Panc1 (cell line): ENCODE data around the gene VAV3. TPM values are rescaled to one million over a fixed set of nuclear protein-coding genes. Genes with fewer than 3 reads are reported as not detected.

Experiments
- ATAC-seq: fragments of 200-7000 bp; cut with Tn5 transposase; 2 replicates; pipeline ENCODE4 v1.9.1; 2020; ENCODE audit warnings: mild to moderate bottlenecking, moderate library complexity
- BruUV-seq: library from RNA; stranded (reverse); fragments of 400-500 nt; replicated peaks from 2 replicates; lab custom pipeline; 2021; lab: Mats Ljungman, UMichigan
- CTCF ChIA-PET: fragments of 300-600 bp; sonication (Branson Sonifier 250); formaldehyde crosslinking; loops from one replicate; lab custom pipeline; 2022; ENCODE audit warnings: antibody characterized with exemption; lab: Charles Lee
- POLR2A ChIA-PET: fragments of 300-600 bp; sonication (Branson Sonifier 250); formaldehyde crosslinking; loops from one replicate; lab custom pipeline; 2022; ENCODE audit warnings: antibody characterized with exemption; lab: Charles Lee
- DNase-seq: peaks from one replicate; pipeline ENCODE4 v3.0.0-alpha.2; 2010; ENCODE audit warnings: low read depth, low spot score
- H3K27ac ChIP-seq: 2 replicates; pipeline ENCODE4 v1.5.1; 2011; ENCODE audit warnings: mild to moderate bottlenecking, low read length, inconsistent platforms
- H3K27me3 ChIP-seq: fragments of 200-500 bp; sonication (Bioruptor generic); 2 replicates; pipeline ENCODE4 v1.6.0; 2014; ENCODE audit warnings: low read length, inconsistent platforms; ENCODE audit not compliant: control insufficient read depth, insufficient read depth
- H3K36me3 ChIP-seq: fragments of 200-500 bp; sonication (Bioruptor generic); 2 replicates; pipeline ENCODE4 v1.5.1; 2014; ENCODE audit warnings: inconsistent platforms, mild to moderate bottlenecking, low read length, moderate library complexity; ENCODE audit not compliant: control insufficient read depth, insufficient read depth
- H3K4me1 ChIP-seq: 2 replicates; pipeline ENCODE4 v1.5.1; 2011; ENCODE audit warnings: inconsistent platforms, mild to moderate bottlenecking, low read length, moderate library complexity; ENCODE audit not compliant: control insufficient read depth, insufficient read depth
- H3K4me3 ChIP-seq, 2 experiments: 2 replicates each; pipeline ENCODE4 v1.5.1; 2011 to 2012; ENCODE audit warnings: low read depth in 2 of 2, low read length in 2 of 2, mild to moderate bottlenecking in 2 of 2, inconsistent platforms in 1 of 2, moderate library complexity in 1 of 2
- H3K9me3 ChIP-seq: fragments of 200-500 bp; sonication (Bioruptor generic); 2 replicates; pipeline ENCODE4 v1.5.1; 2014; ENCODE audit warnings: low read depth, mild to moderate bottlenecking, inconsistent platforms, low read length, moderate library complexity; ENCODE audit not compliant: control insufficient read depth, insufficient read depth
- POLR2AphosphoS5 ChIP-seq: IDR thresholded peaks from 2 replicates; pipeline ENCODE4 v1.6.1; 2012; ENCODE audit warnings: mild to moderate bottlenecking, low read depth, low read length, moderate library complexity
- SIN3A ChIP-seq: IDR thresholded peaks from 2 replicates; pipeline ENCODE4 v1.6.1; 2012; ENCODE audit warnings: low read depth, mild to moderate bottlenecking, low read length, moderate library complexity, borderline replicate concordance; ENCODE audit not compliant: insufficient read depth
- TCF7L2 ChIP-seq: IDR thresholded peaks from 2 replicates; pipeline ENCODE4 v1.6.1; 2011; ENCODE audit warnings: mild to moderate bottlenecking, low read depth, low read length, inconsistent platforms
- in situ Hi-C: cut with HindIII; loops from 2 replicates; pipeline ENCODE4 v1.10.0; 2016; ENCODE audit warnings: low sequenced_read_pairs, low pct_unique_long_range_greater_than_20kb
- intact Hi-C: fragments of 100-400 bp; cut with micrococcal nuclease; formaldehyde crosslinking; loops from one replicate; pipeline ENCODE4 v1.10.0; 2022; ENCODE audit not compliant: unreplicated experiment
- total RNA-seq: library from RNA; stranded (reverse); gene quantifications from one replicate; pipeline ENCODE4 v1.2.1, GENCODE V29; 2021; ENCODE audit not compliant: unreplicated experiment
- TF ChIP-seq, protein P1 (sequence below), 2 experiments: IDR thresholded peaks; 2 replicates each; pipeline ENCODE4 v1.6.1; 2011 to 2012; ENCODE audit warnings: low read depth in 2 of 2, control low read depth in 1 of 2, low read length in 1 of 2, mild to moderate bottlenecking in 1 of 2, moderate library complexity in 1 of 2; ENCODE audit not compliant: insufficient read depth in 1 of 2
- TF ChIP-seq, protein P2 (sequence below): fragments of 450-650 bp; IDR thresholded peaks from 2 replicates; pipeline ENCODE4 v1.5.1; 2017; ENCODE audit warnings: mild to moderate bottlenecking

The VAV3 gene
- total RNA-seq, 1 experiment from 2014 or later: 0.23 TPM

DNA sequence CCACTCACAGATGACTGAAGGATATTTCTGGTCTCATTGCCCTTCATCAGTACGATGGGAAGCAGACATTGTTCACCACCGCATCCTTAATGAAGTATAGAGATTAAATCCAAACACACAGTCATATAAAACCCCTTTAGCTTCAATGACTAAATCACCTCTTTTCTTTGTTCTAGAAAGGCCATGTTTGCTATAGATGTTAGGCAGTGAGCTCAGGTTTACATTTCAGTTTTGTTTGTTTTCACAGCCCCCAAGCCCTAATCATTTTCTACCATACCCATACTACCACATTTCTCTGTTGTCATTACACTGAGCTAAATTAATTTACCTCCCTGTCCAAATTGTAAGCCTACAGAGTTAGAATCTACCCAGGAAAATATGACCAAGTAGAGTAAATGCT, 439.0 kb downstream of the VAV3 start:
- Histone ChIP-seq H3K36me3 (no peaks in the 10 kb centered on the region), H3K9me3 (no peaks in the 10 kb centered on the region), H3K27me3 (no peaks in the 10 kb centered on the region), H3K4me3 (no peak overlapping the region), H3K4me1 (no peaks in the 10 kb centered on the region), H3K27ac (no peak overlapping the region)
- CTCF ChIA-PET: no interaction called here
- TF ChIP-seq, protein P1, sequence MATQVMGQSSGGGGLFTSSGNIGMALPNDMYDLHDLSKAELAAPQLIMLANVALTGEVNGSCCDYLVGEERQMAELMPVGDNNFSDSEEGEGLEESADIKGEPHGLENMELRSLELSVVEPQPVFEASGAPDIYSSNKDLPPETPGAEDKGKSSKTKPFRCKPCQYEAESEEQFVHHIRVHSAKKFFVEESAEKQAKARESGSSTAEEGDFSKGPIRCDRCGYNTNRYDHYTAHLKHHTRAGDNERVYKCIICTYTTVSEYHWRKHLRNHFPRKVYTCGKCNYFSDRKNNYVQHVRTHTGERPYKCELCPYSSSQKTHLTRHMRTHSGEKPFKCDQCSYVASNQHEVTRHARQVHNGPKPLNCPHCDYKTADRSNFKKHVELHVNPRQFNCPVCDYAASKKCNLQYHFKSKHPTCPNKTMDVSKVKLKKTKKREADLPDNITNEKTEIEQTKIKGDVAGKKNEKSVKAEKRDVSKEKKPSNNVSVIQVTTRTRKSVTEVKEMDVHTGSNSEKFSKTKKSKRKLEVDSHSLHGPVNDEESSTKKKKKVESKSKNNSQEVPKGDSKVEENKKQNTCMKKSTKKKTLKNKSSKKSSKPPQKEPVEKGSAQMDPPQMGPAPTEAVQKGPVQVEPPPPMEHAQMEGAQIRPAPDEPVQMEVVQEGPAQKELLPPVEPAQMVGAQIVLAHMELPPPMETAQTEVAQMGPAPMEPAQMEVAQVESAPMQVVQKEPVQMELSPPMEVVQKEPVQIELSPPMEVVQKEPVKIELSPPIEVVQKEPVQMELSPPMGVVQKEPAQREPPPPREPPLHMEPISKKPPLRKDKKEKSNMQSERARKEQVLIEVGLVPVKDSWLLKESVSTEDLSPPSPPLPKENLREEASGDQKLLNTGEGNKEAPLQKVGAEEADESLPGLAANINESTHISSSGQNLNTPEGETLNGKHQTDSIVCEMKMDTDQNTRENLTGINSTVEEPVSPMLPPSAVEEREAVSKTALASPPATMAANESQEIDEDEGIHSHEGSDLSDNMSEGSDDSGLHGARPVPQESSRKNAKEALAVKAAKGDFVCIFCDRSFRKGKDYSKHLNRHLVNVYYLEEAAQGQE (IDR thresholded peaks at IDR 0.05; ENCODE audit: insufficient read depth in 1 of 2, low read depth in 2 of 2, low read length in 1 of 2): no peak
- TF ChIP-seq, protein P2, sequence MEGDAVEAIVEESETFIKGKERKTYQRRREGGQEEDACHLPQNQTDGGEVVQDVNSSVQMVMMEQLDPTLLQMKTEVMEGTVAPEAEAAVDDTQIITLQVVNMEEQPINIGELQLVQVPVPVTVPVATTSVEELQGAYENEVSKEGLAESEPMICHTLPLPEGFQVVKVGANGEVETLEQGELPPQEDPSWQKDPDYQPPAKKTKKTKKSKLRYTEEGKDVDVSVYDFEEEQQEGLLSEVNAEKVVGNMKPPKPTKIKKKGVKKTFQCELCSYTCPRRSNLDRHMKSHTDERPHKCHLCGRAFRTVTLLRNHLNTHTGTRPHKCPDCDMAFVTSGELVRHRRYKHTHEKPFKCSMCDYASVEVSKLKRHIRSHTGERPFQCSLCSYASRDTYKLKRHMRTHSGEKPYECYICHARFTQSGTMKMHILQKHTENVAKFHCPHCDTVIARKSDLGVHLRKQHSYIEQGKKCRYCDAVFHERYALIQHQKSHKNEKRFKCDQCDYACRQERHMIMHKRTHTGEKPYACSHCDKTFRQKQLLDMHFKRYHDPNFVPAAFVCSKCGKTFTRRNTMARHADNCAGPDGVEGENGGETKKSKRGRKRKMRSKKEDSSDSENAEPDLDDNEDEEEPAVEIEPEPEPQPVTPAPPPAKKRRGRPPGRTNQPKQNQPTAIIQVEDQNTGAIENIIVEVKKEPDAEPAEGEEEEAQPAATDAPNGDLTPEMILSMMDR: no peak
- no peak for TF ChIP-seq POLR2AphosphoS5
- TF ChIP-seq SIN3A: no peak
- TF ChIP-seq TCF7L2: no peak
- BruUV-seq: no TSS peak
- ATAC-seq: no peak
- DNase-seq: no peak
- in situ Hi-C loops (no loop called here), intact Hi-C loops (loop anchor here (10.0 kb wide), 1 partner anchor 251 kb away; no protein-coding TSS in a partner anchor)
- POLR2A ChIA-PET: no interaction called here

DNA sequence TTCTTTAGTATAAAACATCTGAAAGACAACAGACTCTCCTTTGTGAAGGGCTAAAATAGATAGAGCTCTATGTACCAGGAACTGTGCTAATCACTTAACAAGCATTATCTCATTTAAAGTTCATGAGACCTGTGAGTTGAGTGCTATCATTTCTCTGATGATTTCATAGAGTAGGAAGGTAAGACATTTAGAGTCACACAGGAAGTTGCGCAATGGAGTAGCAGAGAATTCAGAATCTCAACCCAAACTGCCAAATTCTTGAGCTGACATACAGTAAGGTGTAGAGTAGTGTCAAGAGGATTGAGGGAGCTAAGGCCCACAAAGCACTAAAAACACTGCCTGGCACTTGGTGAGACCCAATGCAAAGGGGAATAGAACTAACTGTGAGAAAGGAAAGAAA, 439.8 kb downstream of the VAV3 start:
- H3K4me1 ChIP-seq: no peaks in the 10 kb centered on the region
- no peaks in the 10 kb centered on the region for H3K36me3 ChIP-seq
- in situ Hi-C loops (no loop called here), intact Hi-C loops (loop anchor here (10.0 kb wide), 1 partner anchor 250 kb away; no protein-coding TSS in a partner anchor)
- ATAC-seq (no peak), DNase-seq (no peak)
- CTCF ChIA-PET: no interaction called here
- H3K9me3 ChIP-seq: no peaks in the 10 kb centered on the region
- POLR2A ChIA-PET: no interaction called here
- BruUV-seq: no TSS peak
- no peaks in the 10 kb centered on the region for H3K27me3 ChIP-seq
- H3K4me3 ChIP-seq: no peak overlapping the region
- H3K27ac ChIP-seq: no peak overlapping the region
- TF ChIP-seq POLR2AphosphoS5 (no peak), SIN3A (no peak), TCF7L2 (no peak)
- TF ChIP-seq, protein P2: no peak
- TF ChIP-seq, protein P1 (IDR thresholded peaks at IDR 0.05; ENCODE audit: insufficient read depth in 1 of 2, low read depth in 2 of 2, low read length in 1 of 2): no peak
